Stimulated activated CD4-positive, alpha-beta T cell treated with anti-CD3 and anti-CD28 coated beads, TNF-alpha, amount 100 ng/mL, for 4 hours (primary cell): ENCODE data around the gene PRKD1.
"Not testable (repeated sequence)": the region's sequence is repeated elsewhere in the genome, so short reads cannot be mapped to it uniquely, and the experiment has no call there.

Experiments used
- DNase-seq, 3 experiments: peaks; one replicate each; pipeline ENCODE4 v3.0.0-alpha.2; 2020; ENCODE audit warnings: low read depth in 3 of 3

The PRKD1 gene

GRCh38 chr14:29799464-29800095 lies 128.1 kb downstream of the PRKD1 start:
- no peak for DNase-seq

GRCh38 chr14:29798811-29799210 lies 128.8 kb downstream of the PRKD1 start:
- no peak for DNase-seq

- no peak for DNase-seq
These were observed 129.5 kb downstream of the PRKD1 start for GRCh38 chr14:29798108-29798663.

- DNase-seq, result no peak
These were observed 130.8 kb downstream of the PRKD1 start for GRCh38 chr14:29796853-29797252.

- DNase-seq, result no peak
These were observed 138.2 kb downstream of the PRKD1 start for GRCh38 chr14:29789475-29789874.

- DNase-seq, result no peak
These were observed 139.6 kb downstream of the PRKD1 start for GRCh38 chr14:29788093-29788492.

GRCh38 chr14:29783556-29783955 lies 144.1 kb downstream of the PRKD1 start:
- DNase-seq, result no peak

- DNase-seq, result no peak
These were observed 145.6 kb downstream of the PRKD1 start for GRCh38 chr14:29782041-29782440.

- not testable (repeated sequence) for DNase-seq
These were observed 150.5 kb downstream of the PRKD1 start for GRCh38 chr14:29777142-29777541.

- DNase-seq, result no peak
These were observed 153.7 kb downstream of the PRKD1 start for GRCh38 chr14:29773990-29774389.

GRCh38 chr14:29763342-29763858 lies 164.2 kb downstream of the PRKD1 start:
- DNase-seq, result no peak

GRCh38 chr14:29759521-29760340 lies 167.9 kb downstream of the PRKD1 start:
- DNase-seq, result no peak

- DNase-seq, result no peak
These were observed 169.9 kb downstream of the PRKD1 start for GRCh38 chr14:29757711-29758233.

GRCh38 chr14:29757188-29757680 lies 170.4 kb downstream of the PRKD1 start:
- no peak for DNase-seq

- no peak for DNase-seq
These were observed 171.6 kb downstream of the PRKD1 start for GRCh38 chr14:29756019-29756385.

GRCh38 chr14:29755311-29756018 lies 172.2 kb downstream of the PRKD1 start:
- DNase-seq, result no peak

GRCh38 chr14:29754134-29754533 lies 173.5 kb downstream of the PRKD1 start:
- DNase-seq, result no peak

GRCh38 chr14:29752221-29752923 lies 175.3 kb downstream of the PRKD1 start:
- DNase-seq, result no peak

- no peak for DNase-seq
These were observed 177.8 kb downstream of the PRKD1 start for GRCh38 chr14:29749829-29750228.

GRCh38 chr14:29749327-29749726 lies 178.3 kb downstream of the PRKD1 start:
- no peak for DNase-seq

- no peak for DNase-seq
These were observed 181.8 kb downstream of the PRKD1 start for GRCh38 chr14:29745863-29746262.
